Calu3 (cell line): Measurements from ENCODE around the gene KRTAP19-2. TPM values are rescaled to one million over a fixed set of nuclear protein-coding genes. Genes with fewer than 3 reads are reported as not detected.

Experiments
- BruUV-seq: library from RNA; stranded (reverse); fragments of 400-500 nt; replicated peaks from 2 replicates; lab custom pipeline; 2021; lab: Mats Ljungman, UMichigan
- CTCF ChIA-PET: fragments of 300-600 bp; sonication (Branson Sonifier 250); formaldehyde crosslinking; loops from one replicate; lab custom pipeline; 2022; ENCODE audit warnings: antibody characterized with exemption; lab: Charles Lee
- DNase-seq: peaks from one replicate; pipeline ENCODE4 v3.0.0; 2022
- H3K27ac Mint-ChIP-seq: one replicate; pipeline ENCODE4 v1.8.0; 2022; ENCODE audit warnings: mixed read lengths; ENCODE audit not compliant: unreplicated experiment
- H3K27me3 Mint-ChIP-seq: one replicate; pipeline ENCODE4 v1.8.0; 2022; ENCODE audit warnings: mixed read lengths; ENCODE audit not compliant: unreplicated experiment
- H3K36me3 Mint-ChIP-seq: one replicate; pipeline ENCODE4 v1.8.0; 2022; ENCODE audit warnings: mild to moderate bottlenecking, moderate library complexity, mixed read lengths; ENCODE audit not compliant: insufficient read depth, unreplicated experiment
- H3K4me1 Mint-ChIP-seq: one replicate; pipeline ENCODE4 v1.8.0; 2022; ENCODE audit warnings: mild to moderate bottlenecking, low read depth, mixed read lengths; ENCODE audit not compliant: unreplicated experiment
- H3K4me3 Mint-ChIP-seq: one replicate; pipeline ENCODE4 v1.8.0; 2022; ENCODE audit warnings: mild to moderate bottlenecking, low read depth, moderate library complexity, mixed read lengths; ENCODE audit not compliant: unreplicated experiment
- H3K9me3 Mint-ChIP-seq: one replicate; pipeline ENCODE4 v1.8.0; 2022; ENCODE audit warnings: low read depth, mixed read lengths; ENCODE audit not compliant: unreplicated experiment
- CTCF ChIP-seq: fragments of 200-600 bp; IDR thresholded peaks from one replicate; pipeline ENCODE4 v1.8.0; 2022; ENCODE audit warnings: antibody characterized with exemption; ENCODE audit not compliant: unreplicated experiment
- intact Hi-C: fragments of 100-400 bp; cut with micrococcal nuclease; formaldehyde crosslinking; loops from one replicate; pipeline ENCODE4 v1.10.0; 2022; ENCODE audit not compliant: unreplicated experiment
- total RNA-seq: library from RNA; stranded (reverse); gene quantifications from 2 replicates; pipeline ENCODE4 v1.2.3, GENCODE V29; 2022

KRTAP19-2 gene
- total RNA-seq, 1 experiment from 2014 or later, result not detected

- no peak for TF ChIP-seq CTCF
- CTCF ChIA-PET, result no interaction called here
Observed at GRCh38 chr21:30443226-30443625, 44.0 kb downstream of the KRTAP19-2 start.

GRCh38 chr21:30439975-30440374, 47.3 kb downstream of the KRTAP19-2 start, which contains the start of gene KRTAP15-1:
TSS of gene KRTAP15-1 (plus strand) at chr21:30440275. CDS start at chr21:30440328, 53 bp downstream.
- intact Hi-C loops, result no loop called here
- H3K9me3 Mint-ChIP-seq, result peaks cover 4% of the 10 kb centered on the region
- no peaks in the 10 kb centered on the region for H3K4me1 Mint-ChIP-seq
- H3K36me3 Mint-ChIP-seq, result no peaks in the 10 kb centered on the region
- no TSS peak for BruUV-seq
- no peaks in the 10 kb centered on the region for H3K27me3 Mint-ChIP-seq
- CTCF ChIA-PET, result no interaction called here
- no peak for DNase-seq
- TF ChIP-seq CTCF, result no peak
- no peak within 1 kb of the TSS for H3K4me3 Mint-ChIP-seq
- no peak within 1 kb of the TSS for H3K27ac Mint-ChIP-seq

More at GRCh38 chr21:30443226-30443625, 44.0 kb downstream of the KRTAP19-2 start:
- Mint-ChIP-seq H3K27me3 (no peaks in the 10 kb centered on the region), H3K4me1 (no peaks in the 10 kb centered on the region), H3K4me3 (no peak overlapping the region), H3K36me3 (no peaks in the 10 kb centered on the region), H3K27ac (no peak overlapping the region), H3K9me3 (peaks cover 4% of the 10 kb centered on the region)
- DNase-seq, result no peak
- intact Hi-C loops, result no loop called here
- no TSS peak for BruUV-seq

Other genes starting within 250 kb of the KRTAP19-2 start
- not detected in 2 replicates for gene KRTAP24-1, start 204.5 kb downstream of the KRTAP19-2 start, total RNA-seq
- gene KRTAP25-1, start 197.9 kb downstream of the KRTAP19-2 start, total RNA-seq, result not detected in 2 replicates
- gene KRTAP26-1, start 167.1 kb downstream of the KRTAP19-2 start, total RNA-seq, result not detected in 2 replicates
- not detected in 2 replicates for gene KRTAP27-1, start 149.7 kb downstream of the KRTAP19-2 start, total RNA-seq
- gene KRTAP23-1, start 138.8 kb downstream of the KRTAP19-2 start, total RNA-seq, result not detected in 2 replicates
- gene KRTAP13-2, start 115.2 kb downstream of the KRTAP19-2 start, total RNA-seq, result not detected in 2 replicates
- gene KRTAP13-1, start 91.4 kb downstream of the KRTAP19-2 start, total RNA-seq, result not detected in 2 replicates
- gene KRTAP13-3, start 61.5 kb downstream of the KRTAP19-2 start, total RNA-seq, result not detected in 2 replicates
- not detected in 2 replicates for gene KRTAP13-4, start 57.2 kb downstream of the KRTAP19-2 start, total RNA-seq
- gene KRTAP15-1, start 47.2 kb downstream of the KRTAP19-2 start, total RNA-seq, result not detected in 2 replicates
- not detected in 2 replicates for gene KRTAP19-1, start 7.1 kb downstream of the KRTAP19-2 start, total RNA-seq
- gene KRTAP19-3, start 4.6 kb upstream of the KRTAP19-2 start, total RNA-seq, result not detected in 2 replicates
- not detected in 2 replicates for gene KRTAP19-4, start 9.7 kb upstream of the KRTAP19-2 start, total RNA-seq
- gene KRTAP19-5, start 14.7 kb upstream of the KRTAP19-2 start, total RNA-seq, result not detected in 2 replicates
- gene KRTAP19-6, start 54.4 kb upstream of the KRTAP19-2 start, total RNA-seq, result not detected in 2 replicates
- gene KRTAP19-7, start 73.9 kb upstream of the KRTAP19-2 start, total RNA-seq, result not detected in 2 replicates
- not detected in 2 replicates for gene KRTAP22-2, start 103.0 kb upstream of the KRTAP19-2 start, total RNA-seq
- not detected in 2 replicates for gene KRTAP6-3, start 105.0 kb upstream of the KRTAP19-2 start, total RNA-seq
- gene KRTAP6-2, start 111.5 kb upstream of the KRTAP19-2 start, total RNA-seq, result not detected in 2 replicates
- not detected in 2 replicates for gene KRTAP22-1, start 113.7 kb upstream of the KRTAP19-2 start, total RNA-seq
- gene KRTAP6-1, start 126.5 kb upstream of the KRTAP19-2 start, total RNA-seq, result not detected in 2 replicates
- gene KRTAP20-1, start 129.0 kb upstream of the KRTAP19-2 start, total RNA-seq, result not detected in 2 replicates
- gene KRTAP20-4, start 133.2 kb upstream of the KRTAP19-2 start, total RNA-seq, result not detected in 2 replicates
- gene KRTAP20-2, start 147.8 kb upstream of the KRTAP19-2 start, total RNA-seq, result not detected in 2 replicates
- not detected in 2 replicates for gene KRTAP20-3, start 155.4 kb upstream of the KRTAP19-2 start, total RNA-seq
- not detected in 2 replicates for gene KRTAP21-3, start 231.3 kb upstream of the KRTAP19-2 start, total RNA-seq